Pancreas (tissue), 10 donors: ENCODE data around the gene BCO2. TPM values are rescaled to one million over a fixed set of nuclear protein-coding genes. Genes with fewer than 3 reads are reported as not detected.

Source experiments
- ATAC-seq, 4 donors: fragments of 200-7000 bp; cut with Tn5 transposase; one replicate each; pipeline versions ENCODE4 v1.8.0 to v1.9.1; 2020; ENCODE audit warnings: mild to moderate bottlenecking in 4 of 4, moderate library complexity in 4 of 4
- DNase-seq, 6 donors: peaks; one replicate each; pipeline ENCODE4 v3.0.0-alpha.2; 2020
- FAIRE-seq: peaks from 2 replicates; lab custom pipeline; 2012; peaks lifted over from hg19 to GRCh38; lab: Jason Lieb, UNC
- H3K27ac ChIP-seq, 4 donors: fragments of 200-600 bp; sonication (generic); 1 replicate in 3 of 4; 2 replicates in 1 of 4; pipeline versions ENCODE4 v1.5.0 to v1.8.0; 2020
- H3K27me3 ChIP-seq, 4 donors: fragments of 200-600 bp; one replicate each; pipeline ENCODE4 v1.8.0; 2021
- H3K36me3 ChIP-seq, 3 donors: fragments of 200-600 bp; sonication (generic) in 1 of 3; one replicate each; pipeline versions ENCODE4 v1.5.0 to v1.8.0; 2020 to 2021
- H3K4me1 ChIP-seq, 3 donors: fragments of 200-600 bp; one replicate each; pipeline ENCODE4 v1.8.0; 2021
- H3K4me3 ChIP-seq, 4 donors: fragments of 200-600 bp; sonication (generic) in 2 of 4; one replicate each; pipeline versions ENCODE4 v1.5.0 to v1.8.0; 2020 to 2021
- H3K9me3 ChIP-seq, 4 donors: fragments of 200-600 bp; one replicate each; pipeline ENCODE4 v1.8.0; 2021
- CTCF ChIP-seq, 4 donors: fragments of 200-600 bp; sonication (generic) in 3 of 4; IDR thresholded peaks; one replicate each; pipeline versions ENCODE4 v1.5.0 to v1.8.0; 2021; ENCODE audit warnings: antibody characterized with exemption in 4 of 4
- WGBS, 2 donors: extraction: QIAGEN DNeasy Blood & Tissue Kit; methylation state at CpG; one replicate each; pipeline ENCODE4 v1.1.7; 2013; 5-methylcytosine and 5-hydroxymethylcytosine counted together
- intact Hi-C, 3 donors: fragments of 100-400 bp; cut with DNase I; formaldehyde crosslinking; loops; one replicate each; pipeline versions ENCODE4 v1.11.1 to v1.14.2; 2022
- polyA plus RNA-seq, 2 donors: library from polyadenylated mRNA; stranded (reverse); fragments of 200-250 nt; gene quantifications; one replicate each; pipeline ENCODE4 v1.2.3, GENCODE V29; 2013
- total RNA-seq, 6 donors: library from RNA; stranded (reverse); fragmentation: NEBNext Ultra II Directional in 4 of 6; extraction: Animal tissue kit (Norgen Biotek cat#: 25700) in 4 of 6; gene quantifications; one replicate each; pipeline versions ENCODE4 v1.2.1 to v1.2.4, GENCODE V29; 2021 to 2023
- donor health status: healthy with polysubstance abuse.
- donor health status: DM: no; HTN: no; CAD: no; lungs with moderate emphysema.
- donor health status: DM: no; HTN: no; CAD: no.
- donor health status: control.
- donor health status: control.
- donor health status: Bipolar disorder and iron deficiency.
- donor health status: DM: yes; HTN: yes; CAD: no.
- donor health status: DM: no; HTN: no; CAD: no.
- donor health status: DM: no; HTN: no; CAD: no.
- donor health status: DM: yes; HTN: yes; CAD: no.

The BCO2 gene
- total RNA-seq (1 to 10 TPM in 5 of 6 donors, under 1 TPM in 1; 0.59 to 4.1 (median 1.7) TPM), polyA plus RNA-seq (1 to 10 TPM; 3.4 to 10.0 TPM)

GRCh38 chr11:112174789-112175598, at the start of gene BCO2:
TSS of gene BCO2 (plus strand) at chr11:112175512. CDS start at chr11:112175602, 90 bp downstream.
- 3 to 6% methylated on average over 11 of the region's 11 CpGs for WGBS, 2 donors
- Histone ChIP-seq H3K27ac (peak within 1 kb of the TSS in 2 of 4 donors; percentile 19 to 55), H3K4me3 (peak within 1 kb of the TSS in 2 of 4 donors; percentile 17 to 29), H3K9me3 (no peaks in the 10 kb centered on the region), H3K36me3 (no peaks in the 10 kb centered on the region), H3K27me3 (no peaks in the 10 kb centered on the region), H3K4me1 (no peaks in the 10 kb centered on the region)
- FAIRE-seq (peak; percentile 47), DNase-seq (peak; percentile 68 to 81 (median 74)), ATAC-seq (peak; percentile 90 to 97 (median 96))
- intact Hi-C loops = no loop called here
- peak; percentile 30 to 63 (median 55) for TF ChIP-seq CTCF (IDR thresholded peaks at IDR 0.05)

- Histone ChIP-seq H3K4me3 (no peak overlapping the region), H3K9me3 (no peaks in the 10 kb centered on the region), H3K36me3 (no peaks in the 10 kb centered on the region), H3K4me1 (no peaks in the 10 kb centered on the region), H3K27ac (no peak overlapping the region), H3K27me3 (no peaks in the 10 kb centered on the region)
- FAIRE-seq = no peak
- intact Hi-C loops = no loop called here
- ATAC-seq = no peak
- TF ChIP-seq CTCF (IDR thresholded peaks at IDR 0.05) = no peak
- 95 to 96% methylated on average over 2 of the region's 2 CpGs for WGBS, 2 donors
- no peak for DNase-seq
Observed at GRCh38 chr11:112127056-112127455, 48.3 kb upstream of the BCO2 start.

- H3K36me3 ChIP-seq = no peaks in the 10 kb centered on the region
- intact Hi-C loops = no loop called here
- no peak overlapping the region for H3K27ac ChIP-seq
- H3K9me3 ChIP-seq = no peaks in the 10 kb centered on the region
- H3K27me3 ChIP-seq = no peaks in the 10 kb centered on the region
- peak in 1 of 6 donors; percentile 21 for DNase-seq
- no peaks in the 10 kb centered on the region for H3K4me1 ChIP-seq
- no peak for TF ChIP-seq CTCF (IDR thresholded peaks at IDR 0.05)
- ATAC-seq = peak in 3 of 4 donors; percentile 36 to 75 (median 41)
- H3K4me3 ChIP-seq = no peak overlapping the region
- WGBS, 2 donors = 51 to 54% methylated on average over 3 of the region's 3 CpGs
- FAIRE-seq = no peak
Observed at GRCh38 chr11:112128483-112129121, 46.7 kb upstream of the BCO2 start.

GRCh38 chr11:112129656-112130055, 45.7 kb upstream of the BCO2 start:
- H3K9me3 ChIP-seq = no peaks in the 10 kb centered on the region
- no peak overlapping the region for H3K27ac ChIP-seq
- no peaks in the 10 kb centered on the region for H3K4me1 ChIP-seq
- FAIRE-seq (no peak), DNase-seq (peak in 1 of 6 donors; percentile 29), ATAC-seq (peak in 2 of 4 donors; percentile 49 to 77)
- H3K36me3 ChIP-seq = no peaks in the 10 kb centered on the region
- no peaks in the 10 kb centered on the region for H3K27me3 ChIP-seq
- no peak overlapping the region for H3K4me3 ChIP-seq
- 83 to 84% methylated on average over 5 of the region's 5 CpGs for WGBS, 2 donors
- TF ChIP-seq CTCF (IDR thresholded peaks at IDR 0.05) = no peak
- intact Hi-C loops = no loop called here
